Inflammatory macrophage (primary cell): ENCODE measurements around the gene OPHN1.

ENCODE experiments used
- DNase-seq, 2 donors: peaks; one replicate each; pipeline ENCODE4 v3.0.0-alpha.2; 2020 to 2022

The OPHN1 gene

GRCh38 chrX:68059469-68059868 is 373.8 kb downstream of the OPHN1 start:
- no peak for DNase-seq

- no peak for DNase-seq
Measured at GRCh38 chrX:68049466-68049865, 383.8 kb downstream of the OPHN1 start.

GRCh38 chrX:68048774-68049173 is 384.5 kb downstream of the OPHN1 start:
- no peak for DNase-seq

- DNase-seq: no peak
Measured at GRCh38 chrX:68045008-68045577, 388.2 kb downstream of the OPHN1 start.

GRCh38 chrX:68043713-68044438 is 389.4 kb downstream of the OPHN1 start:
- DNase-seq: no peak

- DNase-seq: no peak
Measured at GRCh38 chrX:68041110-68041509, 392.2 kb downstream of the OPHN1 start.

GRCh38 chrX:68018248-68019203 is 414.8 kb downstream of the OPHN1 start:
- DNase-seq: peak; percentile 19

GRCh38 chrX:67998540-67998939 is 434.8 kb downstream of the OPHN1 start:
- no peak for DNase-seq
